ENCODE measurements around the gene SLC6A11.

- TF ChIP-seq CTCF (IDR thresholded peaks at IDR 0.05) (no peak), POLR2A (IDR thresholded peaks at IDR 0.05) (no peak)
These were observed 154.4 kb downstream of the SLC6A11 start for GRCh38 chr3:10970306-10970960.

Measured in tibial nerve (tissue), 3 donors.